GM12864 (cell line): ENCODE data around the gene CHD3.

Experiments used
- DNase-seq: peaks from one replicate; pipeline ENCODE4 v3.0.0-alpha.2; 2011; ENCODE audit warnings: low read depth
- H3K4me3 ChIP-seq: 2 replicates; pipeline ENCODE4 v1.5.1; 2011; ENCODE audit warnings: mild to moderate bottlenecking, low read depth, low read length, control low read depth
- TF ChIP-seq, protein P1 (sequence below): IDR thresholded peaks from 2 replicates; pipeline ENCODE4 v1.5.1; 2011; ENCODE audit warnings: low read depth, mild to moderate bottlenecking, moderate library complexity, low read length, control low read depth, inconsistent platforms; ENCODE audit errors: missing control alignments

Gene CHD3

GRCh38 chr17:7841915-7842379 is 46.6 kb upstream of the CHD3 start:
- H3K4me3 ChIP-seq, result peak overlapping the region; percentile 82
- DNase-seq, result no peak
- TF ChIP-seq, protein P1, sequence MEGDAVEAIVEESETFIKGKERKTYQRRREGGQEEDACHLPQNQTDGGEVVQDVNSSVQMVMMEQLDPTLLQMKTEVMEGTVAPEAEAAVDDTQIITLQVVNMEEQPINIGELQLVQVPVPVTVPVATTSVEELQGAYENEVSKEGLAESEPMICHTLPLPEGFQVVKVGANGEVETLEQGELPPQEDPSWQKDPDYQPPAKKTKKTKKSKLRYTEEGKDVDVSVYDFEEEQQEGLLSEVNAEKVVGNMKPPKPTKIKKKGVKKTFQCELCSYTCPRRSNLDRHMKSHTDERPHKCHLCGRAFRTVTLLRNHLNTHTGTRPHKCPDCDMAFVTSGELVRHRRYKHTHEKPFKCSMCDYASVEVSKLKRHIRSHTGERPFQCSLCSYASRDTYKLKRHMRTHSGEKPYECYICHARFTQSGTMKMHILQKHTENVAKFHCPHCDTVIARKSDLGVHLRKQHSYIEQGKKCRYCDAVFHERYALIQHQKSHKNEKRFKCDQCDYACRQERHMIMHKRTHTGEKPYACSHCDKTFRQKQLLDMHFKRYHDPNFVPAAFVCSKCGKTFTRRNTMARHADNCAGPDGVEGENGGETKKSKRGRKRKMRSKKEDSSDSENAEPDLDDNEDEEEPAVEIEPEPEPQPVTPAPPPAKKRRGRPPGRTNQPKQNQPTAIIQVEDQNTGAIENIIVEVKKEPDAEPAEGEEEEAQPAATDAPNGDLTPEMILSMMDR, result no peak

DNA sequence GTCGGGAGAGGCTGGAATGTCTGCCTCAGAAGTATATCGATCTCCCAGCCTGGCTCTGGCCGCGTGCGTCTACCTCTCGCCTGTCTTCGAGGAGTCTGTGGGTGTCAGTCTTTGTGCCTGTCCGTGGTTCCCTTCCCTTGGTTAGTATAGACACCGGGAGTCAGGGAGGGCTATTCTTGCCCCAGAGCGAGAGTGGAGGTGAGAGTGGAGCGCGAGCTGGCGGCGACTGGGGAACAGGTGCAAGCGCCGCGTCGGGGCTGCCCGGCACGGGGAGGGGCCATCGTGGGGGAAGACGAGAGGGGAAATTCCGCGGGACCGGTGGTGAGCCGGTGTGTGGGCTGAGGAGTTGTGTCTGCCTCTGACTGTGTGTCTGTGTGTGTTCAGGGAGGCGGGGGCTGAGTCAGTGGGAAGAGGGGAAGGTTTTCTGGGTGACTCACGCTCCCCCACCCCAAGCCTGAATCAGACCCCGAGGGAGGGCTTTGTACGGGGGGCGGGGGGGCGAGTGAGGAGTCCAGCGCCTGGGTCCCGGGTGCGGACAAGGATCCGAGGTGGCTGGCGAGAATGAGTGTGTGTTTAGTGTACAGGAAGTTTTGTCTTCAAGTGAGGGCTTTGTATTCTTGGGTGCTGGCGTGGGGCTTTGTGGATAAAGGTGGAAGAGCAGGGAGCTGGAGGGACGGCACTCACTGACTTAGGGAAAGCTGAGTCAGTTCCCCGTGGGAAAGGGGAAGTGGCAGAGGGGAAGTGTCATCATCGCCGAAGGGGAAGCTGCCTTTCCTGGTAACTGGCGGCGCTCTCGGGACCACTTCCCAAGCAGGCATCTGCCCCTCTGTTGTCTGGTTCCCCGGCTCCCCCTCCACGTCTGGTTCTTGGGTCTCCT is 46.0 kb upstream of the CHD3 start:
- DNase-seq, result peak; percentile 74
- peak overlapping the region; percentile 82 for H3K4me3 ChIP-seq
- TF ChIP-seq, protein P1, result no peak

DNA sequence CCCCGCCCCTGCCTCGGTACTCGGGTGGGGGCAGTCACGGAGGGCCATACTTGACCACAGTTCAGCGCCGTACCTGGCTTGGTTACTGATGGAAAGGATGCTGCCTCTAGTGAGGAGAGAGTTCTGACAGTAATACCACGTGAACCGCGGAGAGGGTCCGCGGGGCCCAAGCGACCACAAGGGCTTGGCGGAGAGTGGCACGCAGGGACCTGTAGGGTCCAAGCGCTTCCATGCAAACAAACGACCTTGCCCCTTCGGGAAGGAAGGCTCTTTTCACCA is 45.4 kb upstream of the CHD3 start:
- no peak for DNase-seq
- H3K4me3 ChIP-seq, result peak overlapping the region; percentile 82
- TF ChIP-seq, protein P1, result no peak

DNA sequence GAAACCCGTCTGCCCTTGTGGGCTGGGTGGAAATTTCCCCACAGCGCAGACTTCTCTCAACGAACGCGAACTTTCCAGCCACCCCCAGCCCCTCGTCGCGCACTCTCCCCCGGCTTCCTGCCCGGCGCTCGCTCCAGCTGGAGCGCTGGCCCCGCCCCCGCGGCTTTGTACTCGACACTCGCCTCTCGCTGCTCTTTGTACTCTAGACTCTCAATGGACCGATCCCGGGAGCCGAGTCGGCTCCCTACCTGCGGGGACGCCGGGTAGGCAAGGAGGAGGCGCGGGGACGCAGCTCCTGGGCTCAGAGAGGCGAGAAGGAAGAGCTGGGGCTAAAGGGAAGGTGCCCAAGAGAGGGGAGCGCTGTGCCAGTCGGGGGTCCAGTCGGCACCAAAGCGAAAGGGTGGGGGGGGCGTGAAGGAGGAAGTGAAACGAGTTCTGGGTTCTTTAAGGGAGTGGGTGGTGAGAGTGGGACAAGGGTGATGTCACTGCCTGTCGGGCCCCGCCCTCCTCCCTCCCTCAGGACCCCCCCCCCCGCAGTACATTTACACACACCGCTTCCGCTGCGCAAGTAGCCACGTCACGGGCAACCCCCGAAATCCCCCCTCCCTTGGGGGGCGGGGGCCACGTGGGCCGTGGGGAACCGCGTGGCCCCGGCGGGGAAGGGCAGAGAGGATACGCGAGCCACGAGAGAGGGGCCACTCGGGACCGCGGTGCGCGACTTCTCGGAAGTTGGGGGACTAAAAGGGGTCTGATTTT is 44.9 kb upstream of the CHD3 start:
- H3K4me3 ChIP-seq, result peak overlapping the region; percentile 82
- peak; percentile 87 for DNase-seq
- TF ChIP-seq, protein P1, result no peak

GRCh38 chr17:7844292-7845154 is 44.1 kb upstream of the CHD3 start:
- TF ChIP-seq, protein P1, result no peak
- H3K4me3 ChIP-seq, result peak overlapping the region; percentile 72
- DNase-seq, result peak; percentile 85

GRCh38 chr17:7845359-7846062 is 43.1 kb upstream of the CHD3 start:
- TF ChIP-seq, protein P1, result no peak
- no peak for DNase-seq
- H3K4me3 ChIP-seq, result peak overlapping the region; percentile 72
